Measurements from ENCODE around the gene HOTAIR.

Gene HOTAIR

DNA sequence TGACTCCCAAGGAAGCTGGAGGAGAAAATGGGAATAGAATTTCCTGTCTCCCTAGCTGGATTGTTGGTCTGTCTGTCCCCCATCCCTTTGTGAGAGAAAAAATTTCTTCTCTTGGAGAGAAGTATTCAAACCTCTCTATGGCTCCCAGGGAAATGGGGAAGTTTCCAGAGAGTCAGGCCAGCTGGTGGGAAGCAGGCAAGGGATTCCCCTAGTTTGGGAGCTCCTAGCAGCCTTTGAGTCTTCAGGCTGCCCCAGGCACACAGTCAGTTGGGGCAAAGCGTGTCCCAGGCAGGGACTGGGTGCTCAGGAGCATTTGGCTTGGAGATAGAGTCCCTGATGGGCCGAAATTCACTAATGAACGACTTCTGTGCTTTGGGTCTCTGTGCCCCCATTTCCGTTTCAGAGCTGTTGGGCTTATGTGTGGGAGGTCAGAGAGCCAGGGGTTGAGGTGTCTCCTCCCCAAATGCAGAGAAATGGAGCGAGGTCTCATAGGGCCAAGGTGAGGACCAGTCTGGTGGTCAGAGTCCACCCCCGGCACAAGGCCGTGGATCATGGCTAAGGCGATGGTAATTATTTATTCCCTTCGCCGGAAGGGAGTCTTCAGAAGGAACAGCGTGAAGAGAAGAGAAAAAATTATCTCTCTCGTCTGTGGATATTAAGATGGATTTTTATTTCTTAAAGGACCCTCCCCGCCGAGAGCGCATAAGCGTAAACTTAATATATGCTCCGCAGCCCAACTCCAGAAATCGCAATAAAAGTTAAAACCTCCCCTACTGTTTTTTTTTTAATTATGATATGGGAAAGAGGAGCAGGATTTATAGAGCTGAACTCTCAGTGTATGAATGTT, 18.6 kb upstream of the HOTAIR start:
- TF ChIP-seq, protein P1, sequence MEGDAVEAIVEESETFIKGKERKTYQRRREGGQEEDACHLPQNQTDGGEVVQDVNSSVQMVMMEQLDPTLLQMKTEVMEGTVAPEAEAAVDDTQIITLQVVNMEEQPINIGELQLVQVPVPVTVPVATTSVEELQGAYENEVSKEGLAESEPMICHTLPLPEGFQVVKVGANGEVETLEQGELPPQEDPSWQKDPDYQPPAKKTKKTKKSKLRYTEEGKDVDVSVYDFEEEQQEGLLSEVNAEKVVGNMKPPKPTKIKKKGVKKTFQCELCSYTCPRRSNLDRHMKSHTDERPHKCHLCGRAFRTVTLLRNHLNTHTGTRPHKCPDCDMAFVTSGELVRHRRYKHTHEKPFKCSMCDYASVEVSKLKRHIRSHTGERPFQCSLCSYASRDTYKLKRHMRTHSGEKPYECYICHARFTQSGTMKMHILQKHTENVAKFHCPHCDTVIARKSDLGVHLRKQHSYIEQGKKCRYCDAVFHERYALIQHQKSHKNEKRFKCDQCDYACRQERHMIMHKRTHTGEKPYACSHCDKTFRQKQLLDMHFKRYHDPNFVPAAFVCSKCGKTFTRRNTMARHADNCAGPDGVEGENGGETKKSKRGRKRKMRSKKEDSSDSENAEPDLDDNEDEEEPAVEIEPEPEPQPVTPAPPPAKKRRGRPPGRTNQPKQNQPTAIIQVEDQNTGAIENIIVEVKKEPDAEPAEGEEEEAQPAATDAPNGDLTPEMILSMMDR (conservative IDR thresholded peaks at IDR 0.05; ENCODE audit: low read length): no peak
- DNase-seq (ENCODE audit: low read depth): no peak
- peak overlapping the region; percentile 98 for H3K4me3 ChIP-seq (ENCODE audit: low read length)

DNA sequence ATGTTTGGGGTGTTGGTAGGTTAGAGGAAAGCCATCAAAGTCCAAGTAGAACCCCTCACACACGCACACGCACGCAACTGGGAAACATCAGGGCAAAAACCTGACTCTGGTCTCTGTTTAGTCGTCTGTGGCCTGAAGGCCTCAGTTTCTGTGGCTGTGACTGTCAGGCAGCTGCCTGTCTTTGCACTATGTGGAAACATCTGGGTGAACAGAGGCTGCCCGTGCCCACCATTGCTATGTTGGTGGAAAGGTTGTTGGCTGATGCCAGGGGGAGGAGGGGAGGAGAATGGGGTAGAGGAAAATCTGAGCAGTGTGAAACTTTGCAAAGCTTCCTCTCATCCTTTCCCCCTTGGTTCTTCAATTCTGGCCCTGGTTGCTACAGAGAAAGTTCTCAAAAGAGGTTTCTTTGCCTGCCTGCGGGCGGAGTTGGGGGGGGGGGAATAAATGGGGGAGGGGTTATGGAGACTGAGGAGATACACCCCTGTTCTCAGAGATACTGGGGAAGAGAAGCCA, 17.7 kb upstream of the HOTAIR start:
- no peak for DNase-seq (ENCODE audit: low read depth)
- TF ChIP-seq, protein P1 (conservative IDR thresholded peaks at IDR 0.05; ENCODE audit: low read length): no peak
- H3K4me3 ChIP-seq (ENCODE audit: low read length): peak overlapping the region; percentile 98

DNA sequence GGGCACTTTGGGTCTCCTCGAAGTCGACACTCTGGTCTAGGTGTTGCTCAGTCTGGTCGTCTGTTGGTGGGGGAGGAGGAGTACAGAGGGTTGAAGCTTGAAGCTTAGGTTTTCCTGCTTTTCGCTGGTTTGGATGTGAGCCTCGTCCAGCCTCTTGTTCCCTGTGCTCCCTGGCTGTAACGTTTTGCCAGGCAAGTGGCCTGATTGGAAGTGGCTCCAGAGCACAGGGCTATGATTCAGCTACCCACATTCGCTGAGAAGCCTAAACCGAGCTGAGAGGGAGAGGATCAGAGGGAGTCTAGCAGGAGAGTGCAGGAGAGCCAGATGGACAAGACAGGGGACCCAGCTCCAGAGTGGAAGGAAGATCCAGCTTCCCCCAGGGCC, 16.3 kb upstream of the HOTAIR start:
- TF ChIP-seq, protein P1 (conservative IDR thresholded peaks at IDR 0.05; ENCODE audit: low read length): no peak
- peak overlapping the region; percentile 98 for H3K4me3 ChIP-seq (ENCODE audit: low read length)
- peak; percentile 92 for DNase-seq (ENCODE audit: low read depth)

DNA sequence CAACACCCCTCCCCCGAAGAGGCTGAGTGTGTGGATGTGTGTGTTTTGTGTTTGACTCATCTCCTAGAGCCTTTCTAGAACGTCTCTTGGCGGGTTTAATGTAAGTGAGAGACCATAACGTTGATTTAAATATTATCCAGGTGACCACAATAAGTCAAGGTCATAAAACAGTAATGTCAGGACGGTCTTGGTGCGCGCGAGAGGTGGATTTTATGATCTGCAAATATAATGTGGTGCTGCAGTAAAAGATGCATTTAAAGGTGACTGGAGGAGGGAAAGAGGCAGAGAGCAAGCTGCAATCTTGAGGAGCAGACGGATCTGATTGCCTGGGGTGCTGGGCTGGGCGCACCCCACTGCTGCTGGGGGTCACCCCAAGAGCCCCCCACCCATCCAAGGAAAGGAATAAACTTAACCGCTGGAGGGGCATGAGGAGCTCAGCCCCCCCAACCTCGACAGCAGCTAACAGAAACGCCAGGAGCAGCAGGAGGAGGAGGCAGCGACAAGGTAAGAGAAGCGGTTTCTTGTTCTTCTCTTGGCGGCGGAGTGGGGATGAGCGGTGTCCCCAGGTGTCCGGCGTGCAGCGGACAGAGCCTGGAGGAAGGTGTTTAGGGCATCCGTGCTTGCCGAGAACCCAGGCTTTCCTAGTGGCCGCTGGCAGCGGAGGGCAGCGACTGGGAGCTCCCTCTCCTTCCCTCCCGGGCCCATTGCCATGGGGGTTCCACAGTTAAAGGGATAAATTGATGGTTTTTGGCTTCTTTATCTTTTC, 15.7 kb upstream of the HOTAIR start:
- TF ChIP-seq, protein P1 (conservative IDR thresholded peaks at IDR 0.05; ENCODE audit: low read length): no peak
- peak overlapping the region; percentile 98 for H3K4me3 ChIP-seq (ENCODE audit: low read length)
- no peak for DNase-seq (ENCODE audit: low read depth)

DNA sequence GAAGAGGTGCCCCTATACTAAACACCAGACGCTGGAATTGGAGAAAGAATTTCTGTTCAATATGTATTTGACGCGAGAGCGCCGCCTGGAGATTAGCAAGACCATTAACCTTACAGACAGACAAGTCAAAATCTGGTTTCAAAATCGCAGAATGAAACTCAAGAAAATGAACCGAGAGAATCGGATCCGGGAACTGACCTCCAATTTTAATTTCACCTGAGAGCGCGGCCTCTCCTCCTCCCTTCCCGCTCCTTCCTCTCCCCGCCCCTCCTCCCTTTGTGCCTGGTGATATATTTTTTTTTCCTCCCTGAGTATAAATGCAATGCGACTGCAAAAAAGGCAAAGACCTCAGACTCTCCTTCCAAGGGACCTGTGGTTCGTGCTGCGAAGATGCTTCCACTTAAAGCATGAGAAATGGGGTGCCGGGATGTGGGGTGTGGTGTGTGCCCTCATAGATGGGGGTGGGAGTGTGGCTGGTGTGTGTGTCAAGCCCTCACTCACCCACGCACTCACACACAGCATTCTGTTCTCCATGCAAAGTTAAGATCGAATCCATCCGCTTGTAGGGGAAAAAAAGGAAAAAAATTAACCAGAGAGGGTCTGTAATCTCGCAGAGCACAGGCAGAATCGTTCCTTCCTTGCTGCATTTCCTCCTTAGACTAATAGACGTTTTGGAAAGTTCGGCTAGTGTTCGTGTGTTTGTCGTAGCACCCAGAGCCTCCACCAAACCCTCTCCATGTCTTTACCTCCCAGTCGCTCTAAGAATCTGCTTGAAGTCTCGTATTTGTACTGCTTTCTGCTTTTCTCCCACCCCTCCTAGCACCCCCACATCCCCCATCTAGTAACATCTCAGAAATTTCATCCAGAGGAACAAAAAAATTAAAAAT, 14.7 kb upstream of the HOTAIR start:
- H3K4me3 ChIP-seq (ENCODE audit: low read length): peak overlapping the region; percentile 98
- peak; percentile 88 for DNase-seq (ENCODE audit: low read depth)
- TF ChIP-seq, protein P1 (conservative IDR thresholded peaks at IDR 0.05; ENCODE audit: low read length): peak; percentile 76

DNA sequence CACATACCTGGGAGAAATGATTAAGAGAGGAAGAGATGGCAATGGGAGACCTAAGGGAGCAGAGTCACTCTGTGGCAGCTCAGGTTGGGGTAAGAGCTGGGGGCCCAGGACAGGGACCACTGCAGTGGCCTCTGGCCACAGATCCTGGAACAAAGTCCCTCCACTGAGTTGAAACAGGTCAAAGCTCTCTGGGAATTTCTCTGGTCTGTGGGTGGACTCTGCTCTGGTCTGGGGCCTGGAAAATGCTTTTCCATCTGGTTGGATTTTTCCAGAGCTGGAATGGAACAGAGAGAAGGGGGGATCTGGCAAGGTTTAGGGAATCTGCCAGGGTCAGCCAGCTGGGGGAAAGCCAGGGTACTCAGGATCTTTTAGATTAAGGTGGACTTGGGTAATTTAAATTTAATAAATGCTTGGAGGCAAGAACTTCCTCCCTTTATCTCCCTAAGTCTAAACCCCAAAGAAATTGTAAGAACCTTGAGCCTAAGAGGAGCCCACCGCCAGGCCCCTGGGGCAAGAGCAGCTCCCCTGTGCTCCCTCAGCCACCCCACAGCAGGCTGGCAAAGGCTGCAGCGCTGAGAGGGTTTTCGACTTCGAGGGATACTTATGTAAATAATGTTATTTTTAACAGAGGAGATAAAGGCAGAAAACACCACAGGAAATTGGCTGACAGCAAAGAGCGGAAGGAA, 13.9 kb upstream of the HOTAIR start:
- peak overlapping the region; percentile 98 for H3K4me3 ChIP-seq (ENCODE audit: low read length)
- TF ChIP-seq, protein P1 (conservative IDR thresholded peaks at IDR 0.05; ENCODE audit: low read length): no peak

More for the DNA sequence above, 13.9 kb upstream of the HOTAIR start:
- no peak for DNase-seq (ENCODE audit: low read depth)
